ENCODE data around the gene LINGO1. TPM values are rescaled to one million over a fixed set of nuclear protein-coding genes. Genes with fewer than 3 reads are reported as not detected.

LINGO1 gene
- total RNA-seq, 1 experiment from 2014 or later, result 51.3 TPM

DNA sequence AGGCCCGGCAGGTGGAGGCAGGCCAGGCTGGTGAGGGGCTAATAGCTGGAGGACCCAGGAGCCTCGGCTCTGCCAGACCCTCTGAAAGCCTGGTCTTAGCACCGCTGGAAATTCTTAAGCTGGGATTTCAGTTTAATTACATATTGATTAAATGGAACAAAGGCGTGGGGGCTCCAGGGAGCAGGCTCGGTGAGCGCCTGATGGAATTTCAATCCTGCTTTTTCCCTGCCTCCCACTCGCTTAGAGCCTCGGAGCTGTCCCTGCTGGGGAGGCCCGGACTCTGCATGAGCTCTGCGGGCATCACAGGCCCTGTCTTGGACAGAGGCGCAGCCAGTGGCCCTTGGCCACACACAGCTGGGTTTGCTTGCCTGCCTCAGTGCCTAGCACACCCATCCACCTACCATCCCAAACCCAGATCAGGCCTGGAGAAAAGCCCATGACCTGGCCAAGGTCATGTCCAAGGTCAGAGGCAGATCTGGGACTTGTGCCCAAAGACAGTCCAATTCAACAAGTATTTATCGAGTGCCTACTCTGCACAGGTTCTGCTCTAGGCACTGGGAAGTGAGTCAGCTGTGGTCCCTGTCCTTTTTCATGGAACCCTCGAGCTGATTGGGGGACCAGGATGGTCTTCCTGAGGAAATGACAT is 40.6 kb downstream of the LINGO1 start:
- Mint-ChIP-seq H3K9me3 (peaks cover 4% of the 10 kb centered on the region; the same call in 1 of the 2 replicates), H3K36me3 (peaks cover 2% of the 10 kb centered on the region; the same call in 1 of the 2 replicates), H3K4me1 (peaks cover 8% of the 10 kb centered on the region), H3K27me3 (ENCODE audit: low read depth) (no peaks in the 10 kb centered on the region; the same call in none of the 2 replicates), H3K4me3 (no peak overlapping the region), H3K27ac (no peak overlapping the region)
- TF ChIP-seq MYBL2 (CRISPR knock-in tag; IDR thresholded peaks at IDR 0.05) (no peak), ESRRA (CRISPR knock-in tag; IDR thresholded peaks at IDR 0.05; ENCODE audit: borderline replicate concordance) (peak; percentile 50; the same call in 1 of the 2 replicates), ZNF232 (CRISPR knock-in tag; IDR thresholded peaks at IDR 0.05) (no peak)
- CTCF ChIA-PET, result interaction anchor here (1.0 to 1.5 kb wide), 7 partner anchors 23 to 473 kb away, joined by 3 to 7 read pairs (median 3); no protein-coding TSS in a partner anchor
- DNase-seq (ENCODE audit: low spot score) (no peak), ATAC-seq (no peak)
- POLR2A ChIA-PET, result no interaction called here

DNA sequence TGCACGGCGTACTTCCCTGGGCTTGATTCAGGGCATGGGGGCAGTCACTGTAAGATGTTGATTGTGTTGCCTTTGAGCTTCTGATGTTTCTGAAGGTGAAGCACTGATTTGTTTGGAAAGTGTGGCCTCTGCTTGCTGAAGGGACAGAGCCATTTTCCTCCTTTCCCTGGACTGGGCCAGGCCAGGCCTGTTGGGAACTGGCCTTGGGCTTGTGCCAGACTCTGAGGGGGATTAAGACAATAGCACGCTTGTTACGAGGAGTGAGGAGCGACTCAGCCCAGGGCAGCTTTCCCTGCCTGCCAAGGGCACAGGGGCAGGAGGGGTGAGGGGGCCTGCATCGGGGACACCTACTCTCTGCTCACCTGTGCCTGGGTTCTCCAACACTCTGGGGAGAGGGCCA is 42.9 kb downstream of the LINGO1 start:
- ChIA-PET CTCF (interaction anchor here (0.6 to 3.6 kb wide), 8 partner anchors 10 to 1439 kb away, joined by 3 to 22 read pairs (median 5); partner anchors contain the start of gene LINGO1), POLR2A (no interaction called here)
- H3K27ac Mint-ChIP-seq, result peak overlapping the region; percentile 70; the same call in 1 of the 2 replicates
- H3K4me1 Mint-ChIP-seq, result 0 out of 2 replicates have a peak, but pooled peaks cover 3% of the 10 kb centered on the region
- H3K27me3 Mint-ChIP-seq (ENCODE audit: low read depth), result no peaks in the 10 kb centered on the region; the same call in none of the 2 replicates
- no peak for ATAC-seq
- TF ChIP-seq, protein P1, sequence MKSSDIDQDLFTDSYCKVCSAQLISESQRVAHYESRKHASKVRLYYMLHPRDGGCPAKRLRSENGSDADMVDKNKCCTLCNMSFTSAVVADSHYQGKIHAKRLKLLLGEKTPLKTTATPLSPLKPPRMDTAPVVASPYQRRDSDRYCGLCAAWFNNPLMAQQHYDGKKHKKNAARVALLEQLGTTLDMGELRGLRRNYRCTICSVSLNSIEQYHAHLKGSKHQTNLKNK (CRISPR knock-in tag; IDR thresholded peaks at IDR 0.05), result no peak
- no peak for TF ChIP-seq FOXP1 (CRISPR knock-in tag; IDR thresholded peaks at IDR 0.05; ENCODE audit: borderline replicate concordance)
- DNase-seq (ENCODE audit: low spot score), result no peak
- peaks cover 2% of the 10 kb centered on the region; the same call in 1 of the 2 replicates for H3K36me3 Mint-ChIP-seq
- H3K9me3 Mint-ChIP-seq, result peaks cover 4% of the 10 kb centered on the region; the same call in 1 of the 2 replicates
- no peak overlapping the region for H3K4me3 Mint-ChIP-seq

DNA sequence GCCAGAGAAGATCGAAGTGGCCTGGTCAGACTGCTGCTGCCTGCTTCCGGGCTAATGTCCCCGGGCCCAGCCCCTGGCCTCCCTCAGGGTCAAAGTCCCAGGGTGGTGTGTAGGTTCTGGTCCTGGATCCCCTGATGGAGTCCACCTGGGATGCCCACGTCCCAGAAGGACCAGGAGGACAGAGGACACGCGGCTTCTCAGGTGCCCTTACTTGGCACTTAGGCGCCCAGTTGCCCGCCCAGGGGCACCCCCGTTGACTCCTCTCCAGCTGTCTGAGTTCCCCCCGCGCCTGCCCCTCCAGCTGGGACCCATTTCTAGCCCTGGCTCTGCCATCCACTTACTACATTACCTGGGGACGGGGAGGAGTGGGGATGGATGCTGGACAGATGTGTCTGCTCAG is 44.6 kb downstream of the LINGO1 start:
- Mint-ChIP-seq H3K4me3 (no peak overlapping the region), H3K27ac (no peak overlapping the region), H3K36me3 (peaks cover 2% of the 10 kb centered on the region; the same call in 1 of the 2 replicates), H3K27me3 (ENCODE audit: low read depth) (no peaks in the 10 kb centered on the region; the same call in none of the 2 replicates), H3K4me1 (peaks cover 7% of the 10 kb centered on the region; the same call in 1 of the 2 replicates), H3K9me3 (peaks cover 4% of the 10 kb centered on the region; the same call in 1 of the 2 replicates)
- no peak for ATAC-seq
- ChIA-PET POLR2A (no interaction called here), CTCF (interaction anchor here (1.1 to 3.6 kb wide), 3 partner anchors 29 to 55 kb away, joined by 3 to 22 read pairs (median 14); partner anchors contain the start of gene LINGO1)
- no peak for TF ChIP-seq ZNF219 (CRISPR knock-in tag; IDR thresholded peaks at IDR 0.05; ENCODE audit: borderline replicate concordance)
- TF ChIP-seq RORB (CRISPR knock-in tag; IDR thresholded peaks at IDR 0.05), result no peak
- no peak for TF ChIP-seq TEAD4 (CRISPR knock-in tag; IDR thresholded peaks at IDR 0.05)
- TF ChIP-seq ZNF121 (CRISPR knock-in tag; IDR thresholded peaks at IDR 0.05), result no peak
- no peak for TF ChIP-seq ELF4 (CRISPR knock-in tag; IDR thresholded peaks at IDR 0.05; ENCODE audit: low read depth)
- TF ChIP-seq, protein P2, sequence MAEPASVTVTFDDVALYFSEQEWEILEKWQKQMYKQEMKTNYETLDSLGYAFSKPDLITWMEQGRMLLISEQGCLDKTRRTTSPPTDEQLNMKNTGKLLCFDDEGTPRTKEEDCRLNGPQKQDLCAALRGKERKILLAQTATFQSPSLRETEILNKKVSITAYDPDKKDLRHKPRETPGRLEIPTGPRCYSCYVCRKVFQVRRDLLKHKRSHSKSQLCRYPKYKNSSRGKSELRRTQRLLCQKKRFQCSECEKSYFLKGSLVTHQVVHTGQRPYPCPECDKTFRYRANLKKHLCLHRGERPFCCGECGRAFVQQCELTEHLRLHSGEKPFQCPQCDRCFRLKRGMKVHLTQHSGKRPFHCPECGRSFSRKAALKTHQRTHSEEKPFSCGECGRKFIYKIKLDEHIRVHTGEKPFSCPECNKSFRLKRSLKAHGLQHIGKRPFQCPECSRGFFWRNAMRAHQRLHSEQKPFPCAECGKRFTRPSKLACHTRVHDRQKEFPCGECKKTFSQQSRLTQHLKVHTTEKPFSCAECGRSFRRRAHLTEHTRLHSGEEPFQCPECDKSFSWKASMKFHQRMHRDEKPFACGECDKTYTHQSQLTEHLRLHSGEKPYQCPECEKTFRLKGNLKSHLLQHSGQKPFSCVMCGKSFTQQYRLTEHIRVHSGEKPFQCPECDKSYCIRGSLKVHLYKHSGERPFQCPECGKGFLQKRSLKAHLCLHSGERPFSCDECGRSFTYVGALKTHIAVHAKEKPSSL (CRISPR knock-in tag; conservative IDR thresholded peaks at IDR 0.05), result no peak
- TF ChIP-seq EMX1 (CRISPR knock-in tag; IDR thresholded peaks at IDR 0.05), result no peak
- TF ChIP-seq ZNF416 (CRISPR knock-in tag; IDR thresholded peaks at IDR 0.05), result no peak
- TF ChIP-seq, protein P3, sequence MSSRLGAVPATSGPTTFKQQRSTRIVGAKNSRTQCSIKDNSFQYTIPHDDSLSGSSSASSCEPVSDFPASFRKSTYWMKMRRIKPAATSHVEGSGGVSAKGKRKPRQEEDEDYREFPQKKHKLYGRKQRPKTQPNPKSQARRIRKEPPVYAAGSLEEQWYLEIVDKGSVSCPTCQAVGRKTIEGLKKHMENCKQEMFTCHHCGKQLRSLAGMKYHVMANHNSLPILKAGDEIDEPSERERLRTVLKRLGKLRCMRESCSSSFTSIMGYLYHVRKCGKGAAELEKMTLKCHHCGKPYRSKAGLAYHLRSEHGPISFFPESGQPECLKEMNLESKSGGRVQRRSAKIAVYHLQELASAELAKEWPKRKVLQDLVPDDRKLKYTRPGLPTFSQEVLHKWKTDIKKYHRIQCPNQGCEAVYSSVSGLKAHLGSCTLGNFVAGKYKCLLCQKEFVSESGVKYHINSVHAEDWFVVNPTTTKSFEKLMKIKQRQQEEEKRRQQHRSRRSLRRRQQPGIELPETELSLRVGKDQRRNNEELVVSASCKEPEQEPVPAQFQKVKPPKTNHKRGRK (CRISPR knock-in tag; IDR thresholded peaks at IDR 0.05; ENCODE audit: borderline replicate concordance), result no peak
- TF ChIP-seq GRHL2 (CRISPR knock-in tag; IDR thresholded peaks at IDR 0.05; ENCODE audit: insufficient replicate concordance, severe bottlenecking), result no peak
- no peak for TF ChIP-seq SP1 (CRISPR knock-in tag; conservative IDR thresholded peaks at IDR 0.05)
- no peak for TF ChIP-seq ZNF396 (CRISPR knock-in tag; IDR thresholded peaks at IDR 0.05; ENCODE audit: borderline replicate concordance)
- TF ChIP-seq, protein P4, sequence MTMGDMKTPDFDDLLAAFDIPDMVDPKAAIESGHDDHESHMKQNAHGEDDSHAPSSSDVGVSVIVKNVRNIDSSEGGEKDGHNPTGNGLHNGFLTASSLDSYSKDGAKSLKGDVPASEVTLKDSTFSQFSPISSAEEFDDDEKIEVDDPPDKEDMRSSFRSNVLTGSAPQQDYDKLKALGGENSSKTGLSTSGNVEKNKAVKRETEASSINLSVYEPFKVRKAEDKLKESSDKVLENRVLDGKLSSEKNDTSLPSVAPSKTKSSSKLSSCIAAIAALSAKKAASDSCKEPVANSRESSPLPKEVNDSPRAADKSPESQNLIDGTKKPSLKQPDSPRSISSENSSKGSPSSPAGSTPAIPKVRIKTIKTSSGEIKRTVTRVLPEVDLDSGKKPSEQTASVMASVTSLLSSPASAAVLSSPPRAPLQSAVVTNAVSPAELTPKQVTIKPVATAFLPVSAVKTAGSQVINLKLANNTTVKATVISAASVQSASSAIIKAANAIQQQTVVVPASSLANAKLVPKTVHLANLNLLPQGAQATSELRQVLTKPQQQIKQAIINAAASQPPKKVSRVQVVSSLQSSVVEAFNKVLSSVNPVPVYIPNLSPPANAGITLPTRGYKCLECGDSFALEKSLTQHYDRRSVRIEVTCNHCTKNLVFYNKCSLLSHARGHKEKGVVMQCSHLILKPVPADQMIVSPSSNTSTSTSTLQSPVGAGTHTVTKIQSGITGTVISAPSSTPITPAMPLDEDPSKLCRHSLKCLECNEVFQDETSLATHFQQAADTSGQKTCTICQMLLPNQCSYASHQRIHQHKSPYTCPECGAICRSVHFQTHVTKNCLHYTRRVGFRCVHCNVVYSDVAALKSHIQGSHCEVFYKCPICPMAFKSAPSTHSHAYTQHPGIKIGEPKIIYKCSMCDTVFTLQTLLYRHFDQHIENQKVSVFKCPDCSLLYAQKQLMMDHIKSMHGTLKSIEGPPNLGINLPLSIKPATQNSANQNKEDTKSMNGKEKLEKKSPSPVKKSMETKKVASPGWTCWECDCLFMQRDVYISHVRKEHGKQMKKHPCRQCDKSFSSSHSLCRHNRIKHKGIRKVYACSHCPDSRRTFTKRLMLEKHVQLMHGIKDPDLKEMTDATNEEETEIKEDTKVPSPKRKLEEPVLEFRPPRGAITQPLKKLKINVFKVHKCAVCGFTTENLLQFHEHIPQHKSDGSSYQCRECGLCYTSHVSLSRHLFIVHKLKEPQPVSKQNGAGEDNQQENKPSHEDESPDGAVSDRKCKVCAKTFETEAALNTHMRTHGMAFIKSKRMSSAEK (CRISPR knock-in tag; IDR thresholded peaks at IDR 0.05; ENCODE audit: borderline replicate concordance), result no peak
- no peak for TF ChIP-seq ZNF317 (CRISPR knock-in tag; IDR thresholded peaks at IDR 0.05; ENCODE audit: borderline replicate concordance, low read depth)
- no peak for TF ChIP-seq SOX15 (CRISPR knock-in tag; IDR thresholded peaks at IDR 0.05)
- TF ChIP-seq FOXP1 (CRISPR knock-in tag; IDR thresholded peaks at IDR 0.05; ENCODE audit: borderline replicate concordance), result no peak
- DNase-seq (ENCODE audit: low spot score), result no peak

All from WTC11 (cell line).